Glutamatergic neuron (in vitro differentiated cells): Measurements from ENCODE around the gene IPPK. TPM values are rescaled to one million over a fixed set of nuclear protein-coding genes. Genes with fewer than 3 reads are reported as not detected.
A peak's percentile ranks its signal among the peaks of the same experiment; 100 is the strongest.

ENCODE experiments used
- DNase-seq: peaks from one replicate; pipeline ENCODE4 v3.0.0; 2022
- H3K27ac Mint-ChIP-seq: one replicate; pipeline ENCODE4 v1.8.0; 2020; ENCODE audit warnings: mild to moderate bottlenecking, mixed read lengths, inconsistent platforms; ENCODE audit not compliant: unreplicated experiment
- H3K27me3 Mint-ChIP-seq: one replicate; pipeline ENCODE4 v1.8.0; 2020; ENCODE audit warnings: mild to moderate bottlenecking, moderate library complexity, mixed read lengths, inconsistent platforms; ENCODE audit not compliant: unreplicated experiment
- H3K36me3 Mint-ChIP-seq: one replicate; pipeline ENCODE4 v1.8.0; 2020; ENCODE audit warnings: mild to moderate bottlenecking, mixed read lengths, inconsistent platforms; ENCODE audit not compliant: unreplicated experiment
- H3K4me1 Mint-ChIP-seq: one replicate; pipeline ENCODE4 v1.8.0; 2020; ENCODE audit warnings: mild to moderate bottlenecking, low read depth, mixed read lengths, inconsistent platforms; ENCODE audit not compliant: unreplicated experiment
- H3K4me3 Mint-ChIP-seq: one replicate; pipeline ENCODE4 v1.8.0; 2020; ENCODE audit warnings: mild to moderate bottlenecking, mixed read lengths, inconsistent platforms; ENCODE audit not compliant: unreplicated experiment
- H3K9me3 Mint-ChIP-seq: one replicate; pipeline ENCODE4 v1.8.0; 2020; ENCODE audit warnings: mild to moderate bottlenecking, moderate library complexity, mixed read lengths, inconsistent platforms; ENCODE audit not compliant: unreplicated experiment
- CTCF ChIP-seq: fragments of 200-600 bp; sonication (generic); IDR thresholded peaks from one replicate; pipeline ENCODE4 v1.5.0; 2021; ENCODE audit not compliant: partially characterized antibody, unreplicated experiment
- total RNA-seq: library from RNA; stranded (reverse); fragmentation: NEBNext Ultra II Directional; extraction: Animal tissue kit (Norgen Biotek cat#: 25700); gene quantifications from one replicate; pipeline ENCODE4 v1.2.1, GENCODE V29; 2021; ENCODE audit not compliant: unreplicated experiment

IPPK gene
- total RNA-seq, 1 donor from 2014 or later = 7.0 TPM

- TF ChIP-seq CTCF = peak; percentile 98
- Mint-ChIP-seq H3K27me3 (peaks cover 2% of the 10 kb centered on the region), H3K27ac (peak overlapping the region; percentile 59), H3K4me3 (no peak overlapping the region), H3K9me3 (peaks cover 2% of the 10 kb centered on the region), H3K4me1 (peaks cover 7% of the 10 kb centered on the region), H3K36me3 (peaks cover 5% of the 10 kb centered on the region)
- peak; percentile 93 for DNase-seq
These were observed 46.6 kb upstream of the IPPK start for GRCh38 chr9:92716557-92716956.

GRCh38 chr9:92715488-92716231 is 45.7 kb upstream of the IPPK start:
- Mint-ChIP-seq H3K27ac (peak overlapping the region; percentile 52), H3K4me1 (peaks cover 7% of the 10 kb centered on the region), H3K27me3 (peaks cover 4% of the 10 kb centered on the region), H3K4me3 (no peak overlapping the region), H3K36me3 (peaks cover 3% of the 10 kb centered on the region), H3K9me3 (peaks cover 3% of the 10 kb centered on the region)
- TF ChIP-seq CTCF = no peak
- DNase-seq = no peak

- no peak overlapping the region for H3K27ac Mint-ChIP-seq
- peaks cover 1% of the 10 kb centered on the region for H3K9me3 Mint-ChIP-seq
- H3K27me3 Mint-ChIP-seq = peaks cover 4% of the 10 kb centered on the region
- no peak for DNase-seq
- no peaks in the 10 kb centered on the region for H3K36me3 Mint-ChIP-seq
- no peak overlapping the region for H3K4me3 Mint-ChIP-seq
- TF ChIP-seq CTCF = no peak
- H3K4me1 Mint-ChIP-seq = peaks cover 7% of the 10 kb centered on the region
These were observed 45.0 kb upstream of the IPPK start for GRCh38 chr9:92714787-92715487.

- no peak for DNase-seq
- TF ChIP-seq CTCF = no peak
- peaks cover 1% of the 10 kb centered on the region for H3K9me3 Mint-ChIP-seq
- H3K4me1 Mint-ChIP-seq = peaks cover 7% of the 10 kb centered on the region
- no peak overlapping the region for H3K27ac Mint-ChIP-seq
- peaks cover 4% of the 10 kb centered on the region for H3K27me3 Mint-ChIP-seq
- H3K4me3 Mint-ChIP-seq = no peak overlapping the region
- H3K36me3 Mint-ChIP-seq = no peaks in the 10 kb centered on the region
These were observed 44.1 kb upstream of the IPPK start for GRCh38 chr9:92714016-92714415.

GRCh38 chr9:92713528-92713927 is 43.6 kb upstream of the IPPK start:
- peaks cover 7% of the 10 kb centered on the region for H3K4me1 Mint-ChIP-seq
- H3K27ac Mint-ChIP-seq = no peak overlapping the region
- H3K9me3 Mint-ChIP-seq = peaks cover 1% of the 10 kb centered on the region
- DNase-seq = no peak
- H3K36me3 Mint-ChIP-seq = no peaks in the 10 kb centered on the region
- H3K4me3 Mint-ChIP-seq = no peak overlapping the region
- TF ChIP-seq CTCF = no peak
- H3K27me3 Mint-ChIP-seq = peaks cover 4% of the 10 kb centered on the region
